ENCODE results near the gene ZNF70. TPM values are rescaled to one million over a fixed set of nuclear protein-coding genes. Genes with fewer than 3 reads are reported as not detected.

The ZNF70 gene
- total RNA-seq, 1 donor: 5.9 TPM

DNA sequence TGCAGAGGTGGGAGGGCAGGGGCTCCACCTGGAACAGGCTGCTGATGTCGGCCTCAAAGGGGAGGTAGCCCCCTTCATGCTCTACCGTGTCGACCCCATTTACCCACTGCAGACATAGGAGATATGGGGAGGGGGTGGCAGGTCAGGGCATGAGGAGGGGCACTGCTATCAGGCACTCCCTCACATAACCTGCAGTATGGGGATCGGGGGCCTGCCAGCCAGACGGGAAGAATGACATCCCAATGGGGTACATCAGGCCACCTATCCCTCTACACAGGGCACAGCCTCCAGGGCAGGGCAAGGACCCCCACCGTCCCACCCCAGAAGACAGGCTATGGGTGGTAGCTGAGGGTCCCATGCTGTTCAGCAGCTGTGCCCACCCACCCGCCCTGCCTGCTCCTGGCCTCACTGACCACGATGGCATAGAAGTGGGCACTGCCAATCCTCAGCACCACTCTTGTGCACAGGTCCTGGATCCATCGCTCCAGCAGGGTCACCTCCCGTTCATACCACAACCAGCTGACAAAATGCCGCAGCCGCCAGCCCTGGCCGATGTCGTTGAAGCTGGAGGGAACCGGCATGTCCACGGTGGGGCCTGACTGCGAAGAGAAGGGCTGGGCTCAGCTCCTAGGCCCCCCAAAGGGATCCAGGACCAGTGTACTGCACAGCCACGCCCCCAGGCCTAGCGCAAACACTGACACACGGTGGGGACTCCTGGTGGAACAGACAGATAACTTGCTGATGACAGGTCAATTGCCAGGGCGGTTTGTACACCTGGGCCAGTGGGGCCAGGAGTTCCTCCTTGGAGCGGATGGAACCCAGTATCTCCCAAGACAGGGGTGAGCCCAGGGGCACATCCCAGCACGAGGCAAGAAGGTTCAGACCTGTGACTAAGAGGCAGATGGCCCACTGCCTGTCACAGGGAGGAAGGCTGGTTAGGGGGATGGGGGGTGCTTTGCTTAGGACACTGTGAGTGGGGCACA, 36.0 kb downstream of the ZNF70 start:
- TF ChIP-seq, protein P1, sequence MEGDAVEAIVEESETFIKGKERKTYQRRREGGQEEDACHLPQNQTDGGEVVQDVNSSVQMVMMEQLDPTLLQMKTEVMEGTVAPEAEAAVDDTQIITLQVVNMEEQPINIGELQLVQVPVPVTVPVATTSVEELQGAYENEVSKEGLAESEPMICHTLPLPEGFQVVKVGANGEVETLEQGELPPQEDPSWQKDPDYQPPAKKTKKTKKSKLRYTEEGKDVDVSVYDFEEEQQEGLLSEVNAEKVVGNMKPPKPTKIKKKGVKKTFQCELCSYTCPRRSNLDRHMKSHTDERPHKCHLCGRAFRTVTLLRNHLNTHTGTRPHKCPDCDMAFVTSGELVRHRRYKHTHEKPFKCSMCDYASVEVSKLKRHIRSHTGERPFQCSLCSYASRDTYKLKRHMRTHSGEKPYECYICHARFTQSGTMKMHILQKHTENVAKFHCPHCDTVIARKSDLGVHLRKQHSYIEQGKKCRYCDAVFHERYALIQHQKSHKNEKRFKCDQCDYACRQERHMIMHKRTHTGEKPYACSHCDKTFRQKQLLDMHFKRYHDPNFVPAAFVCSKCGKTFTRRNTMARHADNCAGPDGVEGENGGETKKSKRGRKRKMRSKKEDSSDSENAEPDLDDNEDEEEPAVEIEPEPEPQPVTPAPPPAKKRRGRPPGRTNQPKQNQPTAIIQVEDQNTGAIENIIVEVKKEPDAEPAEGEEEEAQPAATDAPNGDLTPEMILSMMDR (IDR thresholded peaks at IDR 0.05; ENCODE audit: insufficient read depth, low read length): no peak
- no peak for DNase-seq (ENCODE audit: low read depth)

DNA sequence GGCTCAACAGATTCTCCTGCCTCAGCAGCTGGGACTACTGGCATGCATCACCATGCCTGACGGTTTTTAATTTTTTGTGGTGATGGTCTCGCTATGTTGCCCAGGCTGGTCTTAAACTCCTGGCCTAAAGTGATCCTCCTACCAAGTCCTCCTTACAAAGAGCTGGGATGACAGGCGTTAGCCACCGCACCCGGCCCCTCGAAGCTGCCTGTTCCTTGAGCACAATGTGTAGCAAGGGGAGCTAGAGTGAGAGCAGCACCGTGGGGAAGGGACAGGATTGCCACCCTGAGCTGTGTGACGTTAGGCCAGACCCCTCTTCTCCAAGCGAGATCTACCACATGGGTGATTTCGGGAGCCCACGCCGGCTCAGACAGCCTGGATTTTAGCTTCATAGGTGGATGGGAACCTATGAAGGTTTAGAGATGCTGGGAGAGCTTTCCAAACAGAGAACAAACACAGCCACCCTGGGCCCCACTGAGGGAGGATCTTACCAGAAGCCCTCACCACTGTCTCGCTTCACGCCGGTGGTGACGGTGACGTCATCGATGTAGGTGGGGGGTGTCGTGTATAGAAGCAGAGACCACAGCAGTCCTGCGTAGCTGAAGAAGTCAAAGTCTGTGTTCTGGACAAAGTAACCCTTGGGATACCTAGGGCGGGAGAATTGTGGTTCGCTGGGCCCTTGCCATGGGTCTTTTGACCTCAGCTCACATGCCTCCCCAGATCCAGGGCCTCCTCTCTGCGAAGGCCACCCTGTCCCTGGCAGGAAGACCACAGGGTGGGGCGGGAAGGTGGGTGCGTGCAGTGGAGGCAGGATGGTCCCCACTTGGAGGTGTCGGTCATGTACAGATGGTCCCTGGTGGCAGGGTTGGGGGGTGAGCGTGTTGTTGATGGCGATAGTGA, 37.0 kb downstream of the ZNF70 start:
- TF ChIP-seq, protein P1 (IDR thresholded peaks at IDR 0.05; ENCODE audit: insufficient read depth, low read length): no peak

More for the DNA sequence above, 36.0 kb downstream of the ZNF70 start:
- H3K4me3 ChIP-seq (ENCODE audit: low read depth, low read length): no peak overlapping the region

DNA sequence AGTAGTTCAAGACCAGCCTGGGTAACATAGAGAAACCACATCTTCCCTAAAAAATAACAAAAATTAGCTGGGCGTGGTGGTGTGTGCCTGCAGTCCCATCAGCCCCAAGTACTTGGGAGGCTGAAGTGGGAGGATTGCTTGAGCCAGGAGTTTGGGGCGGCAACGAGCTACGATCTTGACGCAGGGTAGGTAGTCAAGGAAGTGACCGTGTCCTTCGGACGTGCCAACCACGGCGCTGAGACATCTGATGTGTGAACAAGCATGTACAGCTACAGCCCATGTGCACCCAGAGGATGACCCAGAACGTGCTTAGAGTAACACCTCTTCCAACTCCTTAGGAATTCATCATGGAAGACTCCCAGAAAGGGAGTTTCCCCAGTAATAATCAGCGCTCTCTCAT, 38.7 kb downstream of the ZNF70 start:
- DNase-seq (ENCODE audit: low read depth): no peak
- TF ChIP-seq, protein P1 (IDR thresholded peaks at IDR 0.05; ENCODE audit: insufficient read depth, low read length): no peak

More for the DNA sequence above, 37.0 kb downstream of the ZNF70 start:
- H3K4me3 ChIP-seq (ENCODE audit: low read depth, low read length): no peak overlapping the region
- no peak for DNase-seq (ENCODE audit: low read depth)

DNA sequence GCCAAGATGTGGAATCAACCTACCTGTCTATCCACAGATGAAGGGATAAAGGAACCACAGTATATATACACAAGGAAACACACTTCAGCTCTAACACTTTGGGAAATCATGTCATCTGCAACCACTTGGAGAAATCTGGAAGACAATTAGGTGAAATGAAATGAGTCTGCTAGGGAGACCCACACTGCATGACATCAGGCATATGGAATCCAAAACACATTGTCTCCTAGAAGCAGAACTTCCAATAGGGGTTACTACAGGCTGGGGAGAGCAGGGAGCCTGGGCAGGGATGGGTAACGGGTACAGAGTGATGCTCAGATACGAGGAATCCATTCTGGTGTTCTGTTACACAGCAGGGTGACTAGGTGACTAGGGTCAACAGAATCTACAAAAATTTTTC, 41.8 kb downstream of the ZNF70 start:
- H3K4me3 ChIP-seq (ENCODE audit: low read depth, low read length): no peak overlapping the region
- TF ChIP-seq, protein P1 (IDR thresholded peaks at IDR 0.05; ENCODE audit: insufficient read depth, low read length): no peak
- DNase-seq (ENCODE audit: low read depth): no peak

More for the DNA sequence above, 38.7 kb downstream of the ZNF70 start:
- H3K4me3 ChIP-seq (ENCODE audit: low read depth, low read length): no peak overlapping the region

- DNase-seq (ENCODE audit: low read depth): no peak
- TF ChIP-seq, protein P1 (IDR thresholded peaks at IDR 0.05; ENCODE audit: insufficient read depth, low read length): no peak
- H3K4me3 ChIP-seq (ENCODE audit: low read depth, low read length): no peak overlapping the region
These were observed 42.6 kb downstream of the ZNF70 start for GRCh38 chr22:23708270-23708669.

DNA sequence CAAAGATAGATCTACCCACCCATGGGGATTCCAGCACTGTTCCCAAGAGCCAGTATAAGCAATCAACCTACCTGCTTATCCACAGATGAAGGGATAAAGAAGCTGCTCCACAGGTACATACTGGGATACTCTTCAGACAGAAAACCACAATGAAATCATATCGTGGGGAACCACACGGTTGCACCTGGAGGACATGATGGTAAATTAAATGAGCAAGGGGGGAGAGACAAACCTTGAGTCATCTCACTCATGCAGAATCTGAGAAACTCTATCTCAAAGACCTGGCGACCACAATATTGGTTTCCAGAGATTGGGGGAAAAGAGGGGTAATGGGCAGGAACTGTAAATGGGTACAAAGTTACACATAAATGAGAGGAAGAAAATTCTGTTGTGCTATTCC, 45.6 kb downstream of the ZNF70 start:
- no peak for DNase-seq (ENCODE audit: low read depth)
- no peak overlapping the region for H3K4me3 ChIP-seq (ENCODE audit: low read depth, low read length)
- TF ChIP-seq, protein P1 (IDR thresholded peaks at IDR 0.05; ENCODE audit: insufficient read depth, low read length): no peak

All from fibroblast of the aortic adventitia (primary cell).